ENCODE data around the gene TRIP10.

- TF ChIP-seq CTCF (optimal IDR thresholded peaks at IDR 0.05 in 1 of 3, IDR thresholded peaks at IDR 0.05 in 1 of 3, conservative IDR thresholded peaks at IDR 0.05 in 1 of 3; ENCODE audit: extremely low read depth in 1 of 3, insufficient read depth in 2 of 3, low read length in 3 of 3) (peak; percentile 6 to 63 (median 17)), EZH2 (IDR thresholded peaks at IDR 0.05; ENCODE audit: low read length) (no peak)
These were observed 29.0 kb upstream of the TRIP10 start for GRCh38 chr19:6710273-6711077.
